ENCODE data around the gene SLC9A8.

DNA sequence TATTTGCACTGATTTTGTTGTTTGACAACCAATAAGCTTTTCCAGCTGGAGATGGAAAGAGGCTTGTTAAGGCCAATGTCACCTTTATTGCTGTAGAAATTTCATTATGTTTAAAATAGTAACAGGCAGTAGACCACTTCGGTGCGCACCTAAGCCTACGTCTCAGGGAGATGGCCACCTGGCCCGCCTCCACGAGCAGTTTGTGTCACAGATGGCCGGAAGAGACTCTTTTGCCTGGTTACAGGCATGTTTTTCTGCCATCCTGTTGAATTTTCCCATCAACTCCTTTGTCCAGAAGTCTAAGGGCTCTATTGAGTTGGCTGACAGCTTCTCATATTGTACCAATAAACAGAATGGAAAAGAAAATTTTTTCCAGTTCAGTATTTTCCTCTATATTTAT, 51.0 kb downstream of the SLC9A8 start:
- TF ChIP-seq, protein P1, sequence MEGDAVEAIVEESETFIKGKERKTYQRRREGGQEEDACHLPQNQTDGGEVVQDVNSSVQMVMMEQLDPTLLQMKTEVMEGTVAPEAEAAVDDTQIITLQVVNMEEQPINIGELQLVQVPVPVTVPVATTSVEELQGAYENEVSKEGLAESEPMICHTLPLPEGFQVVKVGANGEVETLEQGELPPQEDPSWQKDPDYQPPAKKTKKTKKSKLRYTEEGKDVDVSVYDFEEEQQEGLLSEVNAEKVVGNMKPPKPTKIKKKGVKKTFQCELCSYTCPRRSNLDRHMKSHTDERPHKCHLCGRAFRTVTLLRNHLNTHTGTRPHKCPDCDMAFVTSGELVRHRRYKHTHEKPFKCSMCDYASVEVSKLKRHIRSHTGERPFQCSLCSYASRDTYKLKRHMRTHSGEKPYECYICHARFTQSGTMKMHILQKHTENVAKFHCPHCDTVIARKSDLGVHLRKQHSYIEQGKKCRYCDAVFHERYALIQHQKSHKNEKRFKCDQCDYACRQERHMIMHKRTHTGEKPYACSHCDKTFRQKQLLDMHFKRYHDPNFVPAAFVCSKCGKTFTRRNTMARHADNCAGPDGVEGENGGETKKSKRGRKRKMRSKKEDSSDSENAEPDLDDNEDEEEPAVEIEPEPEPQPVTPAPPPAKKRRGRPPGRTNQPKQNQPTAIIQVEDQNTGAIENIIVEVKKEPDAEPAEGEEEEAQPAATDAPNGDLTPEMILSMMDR (IDR thresholded peaks at IDR 0.05 in 4 of 5, conservative IDR thresholded peaks at IDR 0.05 in 1 of 5) = no peak
- TF ChIP-seq POLR2A (IDR thresholded peaks at IDR 0.05) = no peak

All from gastrocnemius medialis (tissue), 4 donors.